Activated T-helper 2 cell treated with anti-CD3 and anti-CD28 coated beads, Interferon-gamma antibody, Interleukin-2, Interleukin-4, amounts not matched to agents 10 μg/mL and 5 μg/mL and 100 μg/mL, durations not matched to agents 14 hours and 24 hours and 36 hours (primary cell): Measurements from ENCODE around the gene FOXI1. TPM values are rescaled to one million over a fixed set of nuclear protein-coding genes. Genes with fewer than 3 reads are reported as not detected.
"Not testable (repeated sequence)": the region's sequence is repeated elsewhere in the genome, so short reads cannot be mapped to it uniquely, and the experiment has no call there.

Experiments used
- DNase-seq: peaks from one replicate; pipeline ENCODE4 v3.0.0; 2021; ENCODE audit warnings: low spot score
- H3K27ac Mint-ChIP-seq: one replicate; pipeline ENCODE4 v1.8.0; 2021; ENCODE audit warnings: mixed read lengths
- H3K27me3 Mint-ChIP-seq: one replicate; pipeline ENCODE4 v1.8.0; 2021; ENCODE audit warnings: low read depth, mixed read lengths
- H3K36me3 Mint-ChIP-seq: one replicate; pipeline ENCODE4 v1.8.0; 2021; ENCODE audit warnings: low read depth, mixed read lengths
- H3K4me1 Mint-ChIP-seq: one replicate; pipeline ENCODE4 v1.8.0; 2021; ENCODE audit warnings: low read depth, mixed read lengths
- H3K4me3 Mint-ChIP-seq: one replicate; pipeline ENCODE4 v1.8.0; 2021; ENCODE audit warnings: low read depth, mild to moderate bottlenecking, moderate library complexity, mixed read lengths
- H3K9me3 Mint-ChIP-seq: one replicate; pipeline ENCODE4 v1.8.0; 2021; ENCODE audit warnings: mixed read lengths
- intact Hi-C: fragments of 100-400 bp; cut with micrococcal nuclease; formaldehyde crosslinking; loops from one replicate; pipeline ENCODE4 v1.15.1; 2023
- total RNA-seq: library from RNA; stranded (reverse); gene quantifications from 2 replicates; pipeline ENCODE4 v1.2.3, GENCODE V29; 2022

FOXI1 gene
- total RNA-seq, 1 donor from 2014 or later, result not detected

DNA sequence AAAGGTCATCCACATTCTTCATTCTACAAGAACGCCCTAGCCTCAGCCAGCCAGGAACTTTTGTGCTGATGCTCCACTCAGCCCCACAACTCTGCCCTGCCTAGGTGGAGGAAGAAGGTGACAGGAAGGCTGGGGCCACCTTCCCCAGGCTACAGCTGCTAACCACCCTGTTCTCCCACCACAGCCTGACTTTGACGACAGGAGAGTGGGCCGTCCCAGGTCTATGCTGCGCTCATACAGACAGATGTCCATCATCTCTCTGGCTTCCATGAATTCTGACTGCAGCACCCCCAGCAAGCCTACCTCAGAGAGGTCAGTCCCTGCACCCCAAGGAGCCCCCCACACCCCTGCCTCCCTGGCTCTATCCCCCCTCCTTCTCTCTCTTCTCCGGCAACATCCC lies 28.2 kb upstream of the FOXI1 start:
- H3K36me3 Mint-ChIP-seq, result peaks cover 70% of the 10 kb centered on the region
- no peaks in the 10 kb centered on the region for H3K9me3 Mint-ChIP-seq
- intact Hi-C loops, result no loop called here

GRCh38 chr5:170078458-170078857 lies 27.2 kb upstream of the FOXI1 start:
- peak overlapping the region; percentile 4 for H3K27ac Mint-ChIP-seq
- intact Hi-C loops, result no loop called here

More for the DNA sequence above, 28.2 kb upstream of the FOXI1 start:
- Mint-ChIP-seq H3K4me1 (peaks cover 4% of the 10 kb centered on the region), H3K27ac (no peak overlapping the region), H3K27me3 (no peaks in the 10 kb centered on the region), H3K4me3 (no peak overlapping the region)
- no peak for DNase-seq

GRCh38 chr5:170078931-170079330 lies 26.8 kb upstream of the FOXI1 start:
- Mint-ChIP-seq H3K27me3 (no peaks in the 10 kb centered on the region), H3K27ac (no peak overlapping the region), H3K36me3 (peaks cover 77% of the 10 kb centered on the region), H3K4me3 (no peak overlapping the region), H3K9me3 (no peaks in the 10 kb centered on the region), H3K4me1 (peaks cover 4% of the 10 kb centered on the region)
- DNase-seq, result no peak
- intact Hi-C loops, result no loop called here

More at GRCh38 chr5:170078458-170078857, 27.2 kb upstream of the FOXI1 start:
- Mint-ChIP-seq H3K27me3 (no peaks in the 10 kb centered on the region), H3K4me3 (no peak overlapping the region), H3K9me3 (no peaks in the 10 kb centered on the region), H3K36me3 (peaks cover 72% of the 10 kb centered on the region), H3K4me1 (peaks cover 4% of the 10 kb centered on the region)
- DNase-seq, result no peak

DNA sequence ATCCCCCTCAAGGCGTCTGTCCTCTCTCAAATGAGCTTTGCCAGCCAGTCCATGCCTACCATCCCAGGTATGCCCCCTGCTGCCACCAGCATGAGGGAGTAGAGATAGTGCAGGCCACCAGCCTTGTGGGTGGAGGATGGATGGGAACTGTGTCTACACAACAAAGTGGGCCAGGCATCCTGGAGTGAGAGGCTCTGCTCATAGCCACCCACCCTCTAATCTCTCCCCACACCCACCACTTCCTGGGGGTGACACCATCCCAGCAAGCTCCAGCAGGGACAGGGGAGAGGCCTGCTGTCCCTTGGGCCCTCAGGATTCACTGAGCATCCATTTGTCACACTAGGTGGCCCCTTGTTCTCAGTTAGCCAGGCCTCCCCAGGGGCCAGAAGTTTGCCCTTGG lies 25.5 kb upstream of the FOXI1 start:
- H3K4me1 Mint-ChIP-seq, result peaks cover 4% of the 10 kb centered on the region
- no peak overlapping the region for H3K4me3 Mint-ChIP-seq
- H3K27me3 Mint-ChIP-seq, result no peaks in the 10 kb centered on the region
- DNase-seq, result no peak
- intact Hi-C loops, result no loop called here
- H3K36me3 Mint-ChIP-seq, result peaks cover 77% of the 10 kb centered on the region
- H3K27ac Mint-ChIP-seq, result no peak overlapping the region
- H3K9me3 Mint-ChIP-seq, result no peaks in the 10 kb centered on the region

DNA sequence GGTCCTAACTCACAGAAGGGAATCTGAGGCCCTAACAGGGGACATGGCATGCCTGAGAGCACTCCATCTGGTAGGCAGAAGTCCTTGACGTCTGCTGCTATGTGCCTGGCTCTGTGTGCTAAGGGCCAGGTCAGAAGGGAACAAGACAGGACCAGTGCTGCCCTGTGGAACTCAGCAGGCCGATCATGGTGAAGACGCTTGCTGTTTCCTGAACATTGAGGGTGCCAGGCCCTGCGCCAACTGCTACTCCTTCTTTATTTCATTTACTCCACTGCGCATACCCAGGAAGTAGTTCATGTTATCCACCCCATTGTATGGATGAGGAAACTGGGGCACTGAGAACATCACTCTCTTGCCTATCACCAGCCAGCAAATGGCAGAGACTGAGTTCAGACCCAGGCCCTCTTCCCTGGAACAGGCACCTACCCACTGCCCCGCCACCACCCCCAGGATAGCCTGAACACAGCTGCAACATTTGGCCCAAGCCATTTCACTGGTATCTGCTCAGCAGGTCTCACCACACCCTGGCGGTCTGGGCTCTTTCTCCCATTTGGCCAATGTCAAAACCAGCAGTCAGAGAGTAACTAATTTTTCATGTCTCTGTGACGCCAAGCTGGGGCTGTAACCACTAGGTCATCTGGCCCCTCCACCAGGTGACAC lies 24.8 kb upstream of the FOXI1 start:
- peaks cover 4% of the 10 kb centered on the region for H3K4me1 Mint-ChIP-seq
- no peak for DNase-seq
- no peaks in the 10 kb centered on the region for H3K9me3 Mint-ChIP-seq
- no peaks in the 10 kb centered on the region for H3K27me3 Mint-ChIP-seq
- H3K4me3 Mint-ChIP-seq, result no peak overlapping the region
- no peak overlapping the region for H3K27ac Mint-ChIP-seq
- peaks cover 77% of the 10 kb centered on the region for H3K36me3 Mint-ChIP-seq
- intact Hi-C loops, result no loop called here

DNA sequence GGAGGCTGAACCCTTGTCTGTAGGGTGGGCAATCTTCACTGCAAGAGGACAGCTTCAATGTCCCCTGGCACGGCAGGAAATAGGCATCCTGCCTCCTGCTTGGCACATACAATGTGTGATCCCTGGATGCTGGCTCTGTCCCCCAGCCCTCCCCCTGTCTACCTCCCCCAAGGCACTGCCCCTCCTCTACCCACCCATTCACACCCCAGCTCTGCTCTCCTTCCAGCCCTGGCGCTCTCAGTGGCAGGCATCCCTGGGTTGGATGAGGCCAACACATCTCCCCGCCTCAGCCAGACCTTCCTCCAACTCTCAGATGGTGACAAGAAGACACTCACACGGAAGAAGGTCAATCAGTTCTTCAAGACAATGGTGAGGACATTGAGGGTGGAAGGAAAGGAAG lies 24.1 kb upstream of the FOXI1 start:
- peaks cover 4% of the 10 kb centered on the region for H3K4me1 Mint-ChIP-seq
- no peak overlapping the region for H3K4me3 Mint-ChIP-seq
- intact Hi-C loops, result no loop called here
- no peak overlapping the region for H3K27ac Mint-ChIP-seq
- no peak for DNase-seq
- H3K9me3 Mint-ChIP-seq, result no peaks in the 10 kb centered on the region
- H3K27me3 Mint-ChIP-seq, result no peaks in the 10 kb centered on the region
- peaks cover 76% of the 10 kb centered on the region for H3K36me3 Mint-ChIP-seq

GRCh38 chr5:170082701-170083100 lies 23.0 kb upstream of the FOXI1 start:
- Mint-ChIP-seq H3K27ac (no peak overlapping the region), H3K36me3 (peaks cover 77% of the 10 kb centered on the region), H3K9me3 (no peaks in the 10 kb centered on the region), H3K4me1 (no peaks in the 10 kb centered on the region), H3K27me3 (no peaks in the 10 kb centered on the region), H3K4me3 (no peak overlapping the region)
- DNase-seq, result no peak
- intact Hi-C loops, result no loop called here

DNA sequence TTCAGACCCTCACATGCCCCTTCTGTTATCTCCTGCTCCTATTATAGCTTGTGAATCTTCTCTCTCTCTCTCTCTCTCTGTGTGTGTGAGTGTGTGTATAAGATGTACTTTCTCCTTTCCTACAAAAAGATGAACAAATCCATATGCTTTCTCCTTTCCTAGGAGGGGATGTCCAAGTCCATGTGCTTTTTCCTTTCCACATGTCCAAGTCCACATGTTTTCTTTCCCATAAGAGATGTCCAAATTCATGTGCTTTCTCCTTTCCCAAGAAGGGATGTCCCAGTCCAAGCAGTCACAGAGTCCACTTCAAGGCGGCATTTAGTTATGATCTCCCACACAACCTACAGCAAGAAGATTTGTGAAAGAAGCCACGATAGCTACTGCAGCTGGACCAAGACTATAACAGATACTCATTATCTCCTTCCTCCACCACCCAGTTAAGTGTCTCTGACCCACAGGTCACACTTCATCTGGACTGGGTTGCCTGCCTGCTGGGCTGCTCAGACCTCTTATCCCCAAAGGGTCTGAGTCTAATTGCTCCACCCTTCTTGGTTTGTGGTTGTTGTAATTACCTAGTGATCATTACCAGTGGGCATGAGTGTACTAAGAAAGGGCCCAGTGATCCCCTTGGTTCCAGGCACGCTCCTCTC lies 18.4 kb upstream of the FOXI1 start:
- H3K9me3 Mint-ChIP-seq, result no peaks in the 10 kb centered on the region
- peaks cover 42% of the 10 kb centered on the region for H3K36me3 Mint-ChIP-seq
- no peaks in the 10 kb centered on the region for H3K4me1 Mint-ChIP-seq
- no peak for DNase-seq
- H3K27me3 Mint-ChIP-seq, result no peaks in the 10 kb centered on the region
- H3K27ac Mint-ChIP-seq, result no peak overlapping the region
- no peak overlapping the region for H3K4me3 Mint-ChIP-seq
- intact Hi-C loops, result no loop called here

- Mint-ChIP-seq H3K36me3 (peaks cover 4% of the 10 kb centered on the region), H3K9me3 (no peaks in the 10 kb centered on the region), H3K4me1 (no peaks in the 10 kb centered on the region), H3K27me3 (peaks cover 5% of the 10 kb centered on the region), H3K4me3 (no peak overlapping the region), H3K27ac (no peak overlapping the region)
- intact Hi-C loops, result no loop called here
- DNase-seq, result no peak
These were observed 13.1 kb upstream of the FOXI1 start for GRCh38 chr5:170092455-170093101.

- intact Hi-C loops, H3K4me3 Mint-ChIP-seq, DNase-seq, H3K36me3 Mint-ChIP-seq, H3K27me3 Mint-ChIP-seq, H3K4me1 Mint-ChIP-seq, H3K9me3 Mint-ChIP-seq, H3K27ac Mint-ChIP-seq: not testable (repeated sequence)
These were observed 11.4 kb upstream of the FOXI1 start for GRCh38 chr5:170094329-170094728.

DNA sequence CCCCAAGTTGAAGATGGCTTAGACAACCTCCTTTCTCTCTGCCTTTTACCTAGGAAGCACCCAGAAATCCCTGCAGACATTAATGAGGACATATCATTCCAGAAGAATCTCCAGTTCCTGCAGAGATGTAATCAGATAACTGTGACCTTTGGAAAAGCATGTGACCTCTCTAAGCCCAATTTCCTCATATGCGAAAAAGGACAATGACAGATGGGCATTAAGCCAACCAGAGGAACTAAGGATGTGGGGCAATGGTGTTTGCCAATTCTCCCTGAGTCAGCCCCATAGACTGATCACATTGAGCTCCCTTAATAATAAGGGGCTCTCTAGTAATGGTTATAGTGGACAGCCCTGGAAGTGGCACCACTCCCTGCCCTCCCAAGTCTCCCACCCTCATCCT lies 10.1 kb upstream of the FOXI1 start:
- peaks cover 13% of the 10 kb centered on the region for H3K27me3 Mint-ChIP-seq
- no peaks in the 10 kb centered on the region for H3K9me3 Mint-ChIP-seq
- DNase-seq, result no peak
- intact Hi-C loops, result no loop called here
- no peak overlapping the region for H3K4me3 Mint-ChIP-seq
- no peak overlapping the region for H3K27ac Mint-ChIP-seq
- no peaks in the 10 kb centered on the region for H3K36me3 Mint-ChIP-seq
- H3K4me1 Mint-ChIP-seq, result no peaks in the 10 kb centered on the region

DNA sequence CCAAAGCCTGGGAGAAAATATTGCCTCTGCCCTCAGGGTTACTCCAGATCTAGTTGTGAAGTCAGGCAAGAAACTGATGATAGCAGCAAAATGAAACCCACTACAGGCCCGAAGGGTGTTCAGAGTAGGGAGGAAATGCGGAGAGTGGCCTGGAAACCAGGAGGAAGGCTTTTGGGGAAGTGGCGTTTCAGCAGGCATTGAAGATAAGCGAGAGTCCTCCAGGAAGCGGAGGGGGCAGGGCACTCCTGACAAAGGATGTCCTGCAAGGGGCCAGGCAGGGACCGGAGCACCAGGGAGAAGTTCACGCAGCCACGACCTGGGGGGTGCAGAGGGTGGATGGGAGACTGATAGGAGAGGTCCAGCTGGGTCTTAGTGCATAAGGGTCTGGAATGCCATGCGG lies 7.8 kb upstream of the FOXI1 start:
- intact Hi-C loops, result no loop called here
- no peaks in the 10 kb centered on the region for H3K9me3 Mint-ChIP-seq
- no peak for DNase-seq
- no peaks in the 10 kb centered on the region for H3K4me1 Mint-ChIP-seq
- no peak overlapping the region for H3K27ac Mint-ChIP-seq
- H3K4me3 Mint-ChIP-seq, result no peak overlapping the region
- H3K27me3 Mint-ChIP-seq, result peaks cover 13% of the 10 kb centered on the region
- H3K36me3 Mint-ChIP-seq, result no peaks in the 10 kb centered on the region
